H9 (cell line): ENCODE results near the gene ALCAM. TPM values are rescaled to one million over a fixed set of nuclear protein-coding genes. Genes with fewer than 3 reads are reported as not detected.

Experiments
- DNase-seq: peaks from one replicate; pipeline ENCODE4 v3.0.0-alpha.2; 2017
- H2AFZ ChIP-seq: one replicate; pipeline ENCODE4 v1.6.1; 2013; ENCODE audit warnings: mild to moderate bottlenecking, low read length, control low read depth, moderate library complexity
- H2AK5ac ChIP-seq: 2 replicates; pipeline ENCODE4 v1.6.1; 2013; ENCODE audit warnings: low read length, control low read depth, mixed read lengths; ENCODE audit not compliant: insufficient read length
- H2BK120ac ChIP-seq: one replicate; pipeline ENCODE4 v1.6.1; 2013; ENCODE audit warnings: low read depth, mild to moderate bottlenecking, low read length, control low read depth, inconsistent platforms; ENCODE audit not compliant: poor library complexity, severe bottlenecking
- H2BK12ac ChIP-seq: 2 replicates; pipeline ENCODE4 v1.6.1; 2013; ENCODE audit warnings: low read length, control low read depth, mixed read lengths, low read depth; ENCODE audit not compliant: insufficient read length
- H2BK15ac ChIP-seq: 2 replicates; pipeline ENCODE4 v1.6.1; 2013; ENCODE audit warnings: low read depth, low read length, control low read depth
- H2BK20ac ChIP-seq: one replicate; pipeline ENCODE4 v1.6.1; 2013; ENCODE audit warnings: low read depth, mild to moderate bottlenecking, low read length, control low read depth, inconsistent platforms; ENCODE audit not compliant: poor library complexity, severe bottlenecking
- H2BK5ac ChIP-seq: 2 replicates; pipeline ENCODE4 v1.6.1; 2013; ENCODE audit warnings: low read length, control low read depth, mixed read lengths; ENCODE audit not compliant: insufficient read length
- H3K14ac ChIP-seq: 2 replicates; pipeline ENCODE4 v1.6.1; 2013; ENCODE audit warnings: low read length, control low read depth; ENCODE audit not compliant: insufficient read depth
- H3K18ac ChIP-seq: 2 replicates; pipeline ENCODE4 v1.6.1; 2013; ENCODE audit warnings: low read depth, mild to moderate bottlenecking, mixed read lengths, low read length, control low read depth; ENCODE audit not compliant: insufficient read length
- H3K23ac ChIP-seq: 2 replicates; pipeline ENCODE4 v1.6.1; 2013; ENCODE audit warnings: low read length, control low read depth, mixed read lengths, low read depth; ENCODE audit not compliant: insufficient read length
- H3K23me2 ChIP-seq: 2 replicates; pipeline ENCODE4 v1.6.1; 2013; ENCODE audit warnings: low read depth, mild to moderate bottlenecking, mixed read lengths, low read length, control low read depth; ENCODE audit not compliant: insufficient read length, poor library complexity, severe bottlenecking
- H3K27ac ChIP-seq: 2 replicates; pipeline ENCODE4 v1.5.1; 2013; ENCODE audit warnings: low read length, control low read depth, mixed read lengths, low read depth; ENCODE audit not compliant: insufficient read length
- H3K27me3 ChIP-seq: 2 replicates; pipeline ENCODE4 v1.6.1; 2013; ENCODE audit warnings: low read length, control low read depth, inconsistent platforms; ENCODE audit not compliant: insufficient read depth
- H3K4ac ChIP-seq: 2 replicates; pipeline ENCODE4 v1.6.1; 2013; ENCODE audit warnings: low read depth, mild to moderate bottlenecking, control low read depth, inconsistent platforms, low read length, moderate library complexity
- H3K4me1 ChIP-seq: 2 replicates; pipeline ENCODE4 v1.6.1; 2013; ENCODE audit warnings: low read length, control low read depth, inconsistent platforms; ENCODE audit not compliant: insufficient read depth
- H3K4me2 ChIP-seq: 2 replicates; pipeline ENCODE4 v1.6.1; 2013; ENCODE audit warnings: low read length, control low read depth, mixed read lengths; ENCODE audit not compliant: insufficient read length, insufficient read depth
- H3K56ac ChIP-seq: 2 replicates; pipeline ENCODE4 v1.6.1; 2013; ENCODE audit warnings: low read depth, mild to moderate bottlenecking, mixed read lengths, low read length, control low read depth; ENCODE audit not compliant: insufficient read length
- H3K79me1 ChIP-seq: 2 replicates; pipeline ENCODE4 v1.6.1; 2013; ENCODE audit warnings: low read depth, mild to moderate bottlenecking, moderate library complexity, low read length, control low read depth, inconsistent platforms; ENCODE audit not compliant: insufficient read depth, poor library complexity, severe bottlenecking
- H3K79me2 ChIP-seq: 2 replicates; pipeline ENCODE4 v1.6.1; 2013; ENCODE audit warnings: low read length, control low read depth, inconsistent platforms; ENCODE audit not compliant: insufficient read depth
- H3K9ac ChIP-seq: 2 replicates; pipeline ENCODE4 v1.6.1; 2013; ENCODE audit warnings: low read length, control low read depth, mixed read lengths; ENCODE audit not compliant: insufficient read length; ENCODE audit errors: extremely low read depth
- H3K9me3 ChIP-seq: one replicate; pipeline ENCODE4 v1.6.1; 2013; ENCODE audit warnings: low read depth, low read length, inconsistent platforms; ENCODE audit not compliant: control insufficient read depth
- H3T11ph ChIP-seq: one replicate; pipeline ENCODE4 v1.6.1; 2013; ENCODE audit warnings: mild to moderate bottlenecking, low read length, control low read depth, inconsistent platforms
- H4K20me1 ChIP-seq: one replicate; pipeline ENCODE4 v1.6.1; 2013; ENCODE audit not compliant: control insufficient read depth, insufficient read length, insufficient read depth
- H4K5ac ChIP-seq: 2 replicates; pipeline ENCODE4 v1.6.1; 2013; ENCODE audit warnings: low read depth, mild to moderate bottlenecking, mixed read lengths, low read length, control low read depth; ENCODE audit not compliant: insufficient read length
- H4K8ac ChIP-seq: replicated peaks from 2 replicates; pipeline ENCODE4 v1.6.1; 2013; ENCODE audit warnings: low read length, control low read depth, mixed read lengths, low read depth; ENCODE audit not compliant: insufficient read length
- H4K91ac ChIP-seq: 2 replicates; pipeline ENCODE4 v1.6.1; 2013; ENCODE audit warnings: low read depth, mild to moderate bottlenecking, moderate library complexity, mixed read lengths, low read length, control low read depth; ENCODE audit not compliant: insufficient read length
- H3K27ac Mint-ChIP-seq, 3 experiments: 2 replicates in 2 of 3; 3 replicates in 1 of 3; pipeline ENCODE4 v1.8.0; 2020 to 2021; ENCODE audit warnings: mixed read lengths in 3 of 3, mild to moderate bottlenecking in 1 of 3, moderate library complexity in 1 of 3
- H3K27me3 Mint-ChIP-seq: 2 replicates; pipeline ENCODE4 v1.8.0; 2021; ENCODE audit warnings: low read depth, mild to moderate bottlenecking, moderate library complexity, mixed read lengths
- H3K36me3 Mint-ChIP-seq, 3 experiments: 2 replicates in 2 of 3; 3 replicates in 1 of 3; pipeline ENCODE4 v1.8.0; 2020 to 2021; ENCODE audit warnings: low read depth in 3 of 3, mixed read lengths in 3 of 3; ENCODE audit not compliant: insufficient read depth in 1 of 3
- H3K4me1 Mint-ChIP-seq, 2 experiments: 2 replicates each; pipeline ENCODE4 v1.8.0; 2020; ENCODE audit warnings: mixed read lengths in 2 of 2
- H3K4me3 Mint-ChIP-seq, 2 experiments: 2 replicates in 1 of 2; 3 replicates in 1 of 2; pipeline ENCODE4 v1.8.0; 2020 to 2021; ENCODE audit warnings: mild to moderate bottlenecking in 2 of 2, mixed read lengths in 2 of 2, moderate library complexity in 1 of 2
- H3K9me3 Mint-ChIP-seq, 2 experiments: 2 replicates in 1 of 2; 3 replicates in 1 of 2; pipeline ENCODE4 v1.8.0; 2020; ENCODE audit warnings: mild to moderate bottlenecking in 2 of 2, mixed read lengths in 2 of 2, moderate library complexity in 1 of 2
- WGBS: extraction: QIAGEN DNeasy Blood & Tissue Kit; methylation state at CpG from one replicate; pipeline ENCODE4 v1.1.7; 2013; ENCODE audit warnings: missing lambda C conversion rate, low lambda C conversion rate, mixed read lengths; ENCODE audit not compliant: insufficient read length; ENCODE audit errors: extremely low coverage; 5-methylcytosine and 5-hydroxymethylcytosine counted together
- total RNA-seq: library from RNA; stranded (reverse); gene quantifications from 2 replicates; pipeline ENCODE4 v1.2.1, GENCODE V29; 2021
- TF ChIP-seq, protein P1 (sequence below): fragments of 200-600 bp; sonication (generic); conservative IDR thresholded peaks from 3 replicates; pipeline ENCODE4 v1.8.0; 2021; ENCODE audit warnings: antibody characterized with exemption, mild to moderate bottlenecking

Gene ALCAM
- total RNA-seq, 1 experiment from 2014 or later = 43.7 TPM

DNA sequence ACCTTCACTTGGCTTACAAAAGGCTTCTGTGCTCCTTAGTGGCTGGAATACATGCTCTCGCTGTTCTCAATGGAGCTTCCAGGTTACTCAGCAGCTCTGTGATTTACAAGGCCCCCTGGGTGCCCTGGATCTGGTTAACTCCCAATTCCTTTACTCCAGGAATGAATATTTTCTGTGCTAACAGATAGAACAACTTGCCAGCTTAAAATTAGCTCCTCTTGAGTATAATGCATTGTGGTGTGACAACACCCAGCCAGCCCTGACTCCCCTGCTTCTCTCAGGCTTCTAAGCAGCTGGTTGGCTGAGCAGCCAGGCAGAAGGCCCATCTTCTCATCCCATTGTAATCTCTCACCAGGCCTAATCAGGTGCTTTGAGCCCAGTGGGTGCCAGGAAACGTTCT is 246.4 kb downstream of the ALCAM start:
- H3K18ac ChIP-seq = no peak overlapping the region
- peak; percentile 32 for DNase-seq
- H3K79me2 ChIP-seq = no peaks in the 10 kb centered on the region
- H2BK15ac ChIP-seq = no peak overlapping the region
- no peaks in the 10 kb centered on the region for H3K27me3 ChIP-seq
- WGBS = no CpG with 5 or more reads among the region's 2 CpGs
- Mint-ChIP-seq H3K4me1 (peaks cover 16 to 23% of the 10 kb centered on the region in 2 experiments), H3K4me3 (no peak overlapping the region), H3K27ac (peak overlapping the region in 2 of 3 experiments; percentile 51 to 66; a peak in 1 of 7 replicates), H3K36me3 (no peaks in the 10 kb centered on the region), H3K27me3 (peaks cover 4% of the 10 kb centered on the region), H3K9me3 (no peaks in the 10 kb centered on the region)
- no peak overlapping the region for H4K8ac ChIP-seq
- H3K9ac ChIP-seq = no peak overlapping the region
- no peak overlapping the region for H2BK5ac ChIP-seq
- TF ChIP-seq, protein P1, sequence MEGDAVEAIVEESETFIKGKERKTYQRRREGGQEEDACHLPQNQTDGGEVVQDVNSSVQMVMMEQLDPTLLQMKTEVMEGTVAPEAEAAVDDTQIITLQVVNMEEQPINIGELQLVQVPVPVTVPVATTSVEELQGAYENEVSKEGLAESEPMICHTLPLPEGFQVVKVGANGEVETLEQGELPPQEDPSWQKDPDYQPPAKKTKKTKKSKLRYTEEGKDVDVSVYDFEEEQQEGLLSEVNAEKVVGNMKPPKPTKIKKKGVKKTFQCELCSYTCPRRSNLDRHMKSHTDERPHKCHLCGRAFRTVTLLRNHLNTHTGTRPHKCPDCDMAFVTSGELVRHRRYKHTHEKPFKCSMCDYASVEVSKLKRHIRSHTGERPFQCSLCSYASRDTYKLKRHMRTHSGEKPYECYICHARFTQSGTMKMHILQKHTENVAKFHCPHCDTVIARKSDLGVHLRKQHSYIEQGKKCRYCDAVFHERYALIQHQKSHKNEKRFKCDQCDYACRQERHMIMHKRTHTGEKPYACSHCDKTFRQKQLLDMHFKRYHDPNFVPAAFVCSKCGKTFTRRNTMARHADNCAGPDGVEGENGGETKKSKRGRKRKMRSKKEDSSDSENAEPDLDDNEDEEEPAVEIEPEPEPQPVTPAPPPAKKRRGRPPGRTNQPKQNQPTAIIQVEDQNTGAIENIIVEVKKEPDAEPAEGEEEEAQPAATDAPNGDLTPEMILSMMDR = no peak
- H2BK120ac ChIP-seq = no peak overlapping the region
- H2BK12ac ChIP-seq = no peak overlapping the region
- H3K23me2 ChIP-seq = no peaks in the 10 kb centered on the region
- no peak overlapping the region for H3K56ac ChIP-seq
- no peak overlapping the region for H2AK5ac ChIP-seq
- H3K9me3 ChIP-seq = no peaks in the 10 kb centered on the region
- peak overlapping the region; percentile 45 for H2AFZ ChIP-seq
- H3K23ac ChIP-seq = no peak overlapping the region
- no peaks in the 10 kb centered on the region for H4K20me1 ChIP-seq
- no peak overlapping the region for H2BK20ac ChIP-seq
- H4K5ac ChIP-seq = no peak overlapping the region
- no peak overlapping the region for H3K4ac ChIP-seq
- H3K14ac ChIP-seq = no peak overlapping the region
- no peak overlapping the region for H3K27ac ChIP-seq
- no peaks in the 10 kb centered on the region for H3K79me1 ChIP-seq
- no peak overlapping the region for H3K4me2 ChIP-seq
- H3K4me1 ChIP-seq = peaks cover 5% of the 10 kb centered on the region; the same call in 1 of the 2 replicates
- H3T11ph ChIP-seq = no peak overlapping the region
- no peak overlapping the region for H4K91ac ChIP-seq
